Measurements from ENCODE around the gene H6PD.

DNA sequence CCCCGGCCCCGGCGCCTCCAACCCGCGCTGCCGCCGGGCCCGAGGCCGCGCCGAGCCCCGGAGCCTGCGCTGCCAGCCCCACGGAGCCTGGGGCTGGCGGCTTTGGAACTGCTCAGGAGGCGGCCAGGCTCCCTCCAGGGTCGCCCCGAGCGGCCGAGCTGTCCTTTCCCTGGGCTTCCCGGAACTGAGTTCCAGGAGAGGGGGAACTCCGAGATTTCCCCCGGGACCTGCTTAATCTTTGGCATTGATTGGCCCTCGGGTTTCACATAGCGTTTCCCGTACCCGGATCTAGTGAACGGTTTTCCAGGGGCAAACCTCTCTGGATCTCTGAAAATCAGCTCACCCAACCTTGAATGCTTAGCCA is 504 bp downstream of the H6PD start:
- TF ChIP-seq, protein P1, sequence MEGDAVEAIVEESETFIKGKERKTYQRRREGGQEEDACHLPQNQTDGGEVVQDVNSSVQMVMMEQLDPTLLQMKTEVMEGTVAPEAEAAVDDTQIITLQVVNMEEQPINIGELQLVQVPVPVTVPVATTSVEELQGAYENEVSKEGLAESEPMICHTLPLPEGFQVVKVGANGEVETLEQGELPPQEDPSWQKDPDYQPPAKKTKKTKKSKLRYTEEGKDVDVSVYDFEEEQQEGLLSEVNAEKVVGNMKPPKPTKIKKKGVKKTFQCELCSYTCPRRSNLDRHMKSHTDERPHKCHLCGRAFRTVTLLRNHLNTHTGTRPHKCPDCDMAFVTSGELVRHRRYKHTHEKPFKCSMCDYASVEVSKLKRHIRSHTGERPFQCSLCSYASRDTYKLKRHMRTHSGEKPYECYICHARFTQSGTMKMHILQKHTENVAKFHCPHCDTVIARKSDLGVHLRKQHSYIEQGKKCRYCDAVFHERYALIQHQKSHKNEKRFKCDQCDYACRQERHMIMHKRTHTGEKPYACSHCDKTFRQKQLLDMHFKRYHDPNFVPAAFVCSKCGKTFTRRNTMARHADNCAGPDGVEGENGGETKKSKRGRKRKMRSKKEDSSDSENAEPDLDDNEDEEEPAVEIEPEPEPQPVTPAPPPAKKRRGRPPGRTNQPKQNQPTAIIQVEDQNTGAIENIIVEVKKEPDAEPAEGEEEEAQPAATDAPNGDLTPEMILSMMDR (IDR thresholded peaks at IDR 0.05; ENCODE audit: extremely low read depth in 1 of 2, insufficient read depth in 1 of 2, low read depth in 1 of 2, low read length in 2 of 2), result no peak
- no peak for TF ChIP-seq EZH2 (IDR thresholded peaks at IDR 0.05; ENCODE audit: borderline replicate concordance, low read depth, low read length, severe bottlenecking)
